ENCODE measurements around the gene SMARCC1. TPM values are rescaled to one million over a fixed set of nuclear protein-coding genes. Genes with fewer than 3 reads are reported as not detected.

Gene SMARCC1
- total RNA-seq, 2 experiments from 2014 or later: 74.2 to 76.2 TPM

GRCh38 chr3:47573190-47574172 lies 208.2 kb downstream of the SMARCC1 start:
- Histone ChIP-seq H3K4me1 (ENCODE audit: insufficient read depth, low read length) (peaks cover 10% of the 10 kb centered on the region), H3K27me3 (ENCODE audit: control insufficient read depth in 1 of 2, insufficient read depth in 2 of 2, low read length in 2 of 2) (peaks cover 11 to 12% of the 10 kb centered on the region in 2 experiments), H3K27ac (ENCODE audit: low read depth in 1 of 2, low read length in 2 of 2) (no peak overlapping the region), H3K36me3 (ENCODE audit: insufficient read depth, low read length) (no peaks in the 10 kb centered on the region), H3K9me3 (ENCODE audit: control insufficient read depth in 1 of 2, insufficient read depth in 1 of 2, low read length in 2 of 2) (peaks cover 0 to 3% of the 10 kb centered on the region in 2 experiments), H3K4me3 (ENCODE audit: low read length) (no peak overlapping the region)
- TF ChIP-seq CTCF (IDR thresholded peaks at IDR 0.05): no peak
- POLR2A ChIA-PET: no interaction called here
- Mint-ChIP-seq H3K27me3 (peaks cover 30% of the 10 kb centered on the region), H3K4me1 (ENCODE audit: low read depth) (no peaks in the 10 kb centered on the region), H3K36me3 (ENCODE audit: low read depth) (no peaks in the 10 kb centered on the region), H3K27ac (no peak overlapping the region), H3K4me3 (peak overlapping the region; percentile 23), H3K9me3 (no peaks in the 10 kb centered on the region)
- DNase-seq (no peak), ATAC-seq (ENCODE audit: poor library complexity) (no peak)
- intact Hi-C loops (cut with DNase I, micrococcal nuclease): no loop called here
- CTCF ChIA-PET: no interaction called here

GRCh38 chr3:47571391-47572175 lies 210.1 kb downstream of the SMARCC1 start:
- H3K9me3 ChIP-seq (ENCODE audit: control insufficient read depth in 1 of 2, insufficient read depth in 1 of 2, low read length in 2 of 2): no peaks in the 10 kb centered on the region
- peaks cover under 1 to 2% of the 10 kb centered on the region in 2 experiments for H3K27me3 ChIP-seq (ENCODE audit: control insufficient read depth in 1 of 2, insufficient read depth in 2 of 2, low read length in 2 of 2)
- no peaks in the 10 kb centered on the region for H3K4me1 ChIP-seq (ENCODE audit: insufficient read depth, low read length)
- Mint-ChIP-seq H3K9me3 (no peaks in the 10 kb centered on the region), H3K36me3 (ENCODE audit: low read depth) (no peaks in the 10 kb centered on the region), H3K4me3 (no peak overlapping the region), H3K4me1 (ENCODE audit: low read depth) (no peaks in the 10 kb centered on the region), H3K27ac (no peak overlapping the region), H3K27me3 (peaks cover 30% of the 10 kb centered on the region)
- H3K4me3 ChIP-seq (ENCODE audit: low read length): no peak overlapping the region
- intact Hi-C loops (cut with DNase I, micrococcal nuclease): no loop called here
- no peaks in the 10 kb centered on the region for H3K36me3 ChIP-seq (ENCODE audit: insufficient read depth, low read length)
- CTCF ChIA-PET: no interaction called here
- DNase-seq (no peak), ATAC-seq (ENCODE audit: poor library complexity) (no peak)
- POLR2A ChIA-PET: no interaction called here
- TF ChIP-seq CTCF (IDR thresholded peaks at IDR 0.05): no peak
- no peak overlapping the region for H3K27ac ChIP-seq (ENCODE audit: low read depth in 1 of 2, low read length in 2 of 2)

GRCh38 chr3:47568901-47569300 lies 212.8 kb downstream of the SMARCC1 start:
- no peaks in the 10 kb centered on the region for H3K9me3 Mint-ChIP-seq
- H3K36me3 Mint-ChIP-seq (ENCODE audit: low read depth): no peaks in the 10 kb centered on the region
- CTCF ChIA-PET: no interaction called here
- no peaks in the 10 kb centered on the region for H3K4me1 Mint-ChIP-seq (ENCODE audit: low read depth)
- intact Hi-C loops (cut with DNase I, micrococcal nuclease): no loop called here
- H3K27me3 Mint-ChIP-seq: peaks cover 13% of the 10 kb centered on the region
- H3K27ac Mint-ChIP-seq: no peak overlapping the region
- Histone ChIP-seq H3K4me3 (ENCODE audit: low read length) (no peak overlapping the region), H3K27me3 (ENCODE audit: control insufficient read depth in 1 of 2, insufficient read depth in 2 of 2, low read length in 2 of 2) (peaks cover 0 to 2% of the 10 kb centered on the region in 2 experiments), H3K36me3 (ENCODE audit: insufficient read depth, low read length) (no peaks in the 10 kb centered on the region), H3K4me1 (ENCODE audit: insufficient read depth, low read length) (no peaks in the 10 kb centered on the region), H3K9me3 (ENCODE audit: control insufficient read depth in 1 of 2, insufficient read depth in 1 of 2, low read length in 2 of 2) (no peaks in the 10 kb centered on the region), H3K27ac (ENCODE audit: low read depth in 1 of 2, low read length in 2 of 2) (no peak overlapping the region)
- no peak overlapping the region for H3K4me3 Mint-ChIP-seq
- no peak for DNase-seq
- no peak for ATAC-seq (ENCODE audit: poor library complexity)
- POLR2A ChIA-PET: no interaction called here
- TF ChIP-seq CTCF (IDR thresholded peaks at IDR 0.05): no peak
